HepG2 (cell line): ENCODE measurements around the gene OTOG. TPM values are rescaled to one million over a fixed set of nuclear protein-coding genes. Genes with fewer than 3 reads are reported as not detected.

Experiments used
- ATAC-seq: fragments of 200-7000 bp; cut with Tn5 transposase; 3 replicates; pipeline ENCODE4 v1.9.1; 2020; ENCODE audit warnings: mild to moderate bottlenecking, moderate library complexity
- BruUV-seq: library from RNA; stranded (reverse); fragments of 400-500 nt; replicated peaks from 2 replicates; lab custom pipeline; 2021; lab: Mats Ljungman, UMichigan
- CTCF ChIA-PET: fragments of 300-600 bp; formaldehyde crosslinking; extraction: SDS; loops from one replicate; lab custom pipeline; 2021; ENCODE audit warnings: low total read pairs, inconsistent platforms, low intra/inter-chr PET ratio; lab: Yijun Ruan, JAX
- POLR2A ChIA-PET: fragments of 350-600 bp; sonication (Branson Sonifier 250); formaldehyde crosslinking; loops from one replicate; lab custom pipeline; 2020; ENCODE audit warnings: antibody characterized with exemption, inconsistent platforms; lab: Yijun Ruan, JAX
- DNase-seq: peaks from one replicate; pipeline ENCODE4 v3.0.0-alpha.2; 2015; ENCODE audit warnings: low spot score
- FAIRE-seq: peaks from 3 replicates; lab custom pipeline; 2011; peaks lifted over from hg19 to GRCh38; lab: Jason Lieb, UNC
- H2AFZ ChIP-seq: one replicate; pipeline ENCODE4 v1.6.1; 2011; ENCODE audit warnings: low read length, inconsistent platforms
- H3K27ac ChIP-seq: fragments of 300-600 bp; 3 replicates; pipeline ENCODE4 v1.8.0; 2011; ENCODE audit warnings: mixed run types, mild to moderate bottlenecking, mixed read lengths, low read length, inconsistent platforms; ENCODE audit not compliant: insufficient read depth; ENCODE audit errors: extremely low read length
- H3K27me3 ChIP-seq, 2 experiments: fragments of 200-600 bp in 1 of 2; 2 replicates in 1 of 2; 3 replicates in 1 of 2; pipeline versions ENCODE4 v1.6.0 to v1.8.0; 2011; ENCODE audit warnings: low read length in 2 of 2, mild to moderate bottlenecking in 2 of 2, moderate library complexity in 2 of 2, inconsistent platforms in 1 of 2; ENCODE audit not compliant: insufficient read depth in 2 of 2, control insufficient read depth in 1 of 2
- H3K36me3 ChIP-seq, 2 experiments: fragments of 200-600 bp in 1 of 2; replicated peaks in 1 of 2; 2 replicates in 1 of 2; 3 replicates in 1 of 2; pipeline versions ENCODE4 v1.5.1 to v1.8.0; 2011; ENCODE audit warnings: low read length in 2 of 2, inconsistent platforms in 1 of 2; ENCODE audit not compliant: insufficient read depth in 2 of 2, control insufficient read depth in 1 of 2
- H3K4me1 ChIP-seq: 2 replicates; pipeline ENCODE4 v1.5.1; 2012; ENCODE audit warnings: low read length, inconsistent platforms; ENCODE audit not compliant: insufficient read depth
- H3K4me2 ChIP-seq: 2 replicates; pipeline ENCODE4 v1.6.0; 2011; ENCODE audit warnings: low read depth, low read length, inconsistent platforms
- H3K4me3 ChIP-seq, 3 experiments: fragments of 200-600 bp in 1 of 3; sonication (generic), shearing (Covaris generic) in 1 of 3; replicated peaks in 1 of 3; 2 replicates each; pipeline ENCODE4 v1.5.1; 2011 to 2016; ENCODE audit warnings: low read length in 3 of 3, inconsistent platforms in 2 of 3, low read depth in 2 of 3, mild to moderate bottlenecking in 2 of 3, control low read depth in 1 of 3, mixed read lengths in 1 of 3; ENCODE audit not compliant: insufficient read depth in 1 of 3
- H3K79me2 ChIP-seq: one replicate; pipeline ENCODE4 v1.6.1; 2011; ENCODE audit warnings: low read length, inconsistent platforms; ENCODE audit not compliant: insufficient read depth
- H3K9ac ChIP-seq: 2 replicates; pipeline ENCODE4 v1.6.0; 2011; ENCODE audit warnings: mild to moderate bottlenecking, low read depth, low read length, inconsistent platforms; ENCODE audit not compliant: insufficient read depth
- H3K9me3 ChIP-seq: 2 replicates; pipeline ENCODE4 v1.5.1; 2012; ENCODE audit warnings: mild to moderate bottlenecking, low read length
- H4K20me1 ChIP-seq: 2 replicates; pipeline ENCODE4 v1.6.0; 2011; ENCODE audit warnings: inconsistent platforms, mild to moderate bottlenecking, low read length, moderate library complexity; ENCODE audit not compliant: insufficient read depth
- MEIS1 ChIP-seq: sonication (generic); formaldehyde crosslinking; IDR thresholded peaks from 2 replicates; pipeline ENCODE4 v1.9.0; 2021; ENCODE audit warnings: mild to moderate bottlenecking, missing genetic modification reagents, moderate library complexity, borderline replicate concordance
- RARA ChIP-seq: IDR thresholded peaks from 2 replicates; pipeline ENCODE4 v1.6.1; 2016; ENCODE audit warnings: missing genetic modification reagents, missing compliant biosample characterization
- RBM22 ChIP-seq: fragments of 200-400 bp; formaldehyde crosslinking; optimal IDR thresholded peaks from 2 replicates; pipeline ENCODE3; 2017; ENCODE audit warnings: mild to moderate bottlenecking, low read length, moderate library complexity
- SIN3A ChIP-seq: IDR thresholded peaks from 2 replicates; pipeline ENCODE4 v1.6.1; 2011; ENCODE audit warnings: low read depth, mild to moderate bottlenecking, control low read depth, low read length, borderline replicate concordance
- SP5 ChIP-seq: IDR thresholded peaks from 2 replicates; pipeline ENCODE4 v1.6.1; 2016; ENCODE audit warnings: low read depth, borderline replicate concordance
- ZBTB3 ChIP-seq: sonication (generic); formaldehyde crosslinking; IDR thresholded peaks from 2 replicates; pipeline ENCODE4 v1.4.0; 2020; ENCODE audit warnings: low read depth, mild to moderate bottlenecking, moderate library complexity, missing genetic modification reagents, borderline replicate concordance
- ZMAT3 ChIP-seq: sonication (generic); formaldehyde crosslinking; conservative IDR thresholded peaks from 2 replicates; pipeline ENCODE4 v1.7.0; 2021; ENCODE audit warnings: missing genetic modification reagents
- ZNF143 ChIP-seq: sonication (generic); formaldehyde crosslinking; IDR thresholded peaks from 2 replicates; pipeline ENCODE4 v1.4.0; 2020; ENCODE audit warnings: missing genetic modification reagents
- ZNF543 ChIP-seq: sonication (generic); formaldehyde crosslinking; IDR thresholded peaks from 2 replicates; pipeline ENCODE4 v1.4.0; 2020; ENCODE audit warnings: mild to moderate bottlenecking, missing genetic modification reagents
- ZNF615 ChIP-seq: sonication (generic); formaldehyde crosslinking; IDR thresholded peaks from 2 replicates; pipeline ENCODE4 v1.5.0; 2020; ENCODE audit warnings: mild to moderate bottlenecking, missing genetic modification reagents, borderline replicate concordance
- WGBS: methylation state at CpG from one replicate; pipeline ENCODE4 v1.1.6; 2017; ENCODE audit warnings: low lambda C conversion rate; 5-methylcytosine and 5-hydroxymethylcytosine counted together
- in situ Hi-C: cut with HindIII; loops from 2 replicates; pipeline ENCODE4 v1.10.0; 2017; ENCODE audit warnings: low pct_unique_long_range_greater_than_20kb; ENCODE audit not compliant: extremely low pct_ligation_motif_present
- intact Hi-C: fragments of 100-400 bp; cut with micrococcal nuclease; formaldehyde crosslinking; loops from one replicate; pipeline ENCODE4 v1.10.0; 2022; ENCODE audit not compliant: unreplicated experiment
- polyA plus RNA-seq, 8 experiments: library from polyadenylated mRNA; depleted of rRNA in 3 of 8; stranded (reverse) in 7 of 8; unstranded in 1 of 8; fragments of >200 nt; fragmentation: Illumina TruSeq in 4 of 8; extraction: Trizol in 4 of 8; gene quantifications; 2 replicates each; pipeline versions ENCODE4 v1.2.1 to v1.2.3, GENCODE V29; 2011 to 2016; ENCODE audit warnings: low read depth in 4 of 8, missing spikeins in 1 of 8, mixed read lengths in 1 of 8; ENCODE audit not compliant: insufficient read depth in 1 of 8
- total RNA-seq, 5 experiments: library from RNA; depleted of rRNA; stranded (reverse); fragments of >200 nt; fragmentation: Illumina TruSeq; extraction: Trizol; gene quantifications; 2 replicates each; pipeline ENCODE4 v1.2.3, GENCODE V29; 2016; ENCODE audit warnings: low read depth in 1 of 5
- TF ChIP-seq, protein P1 (sequence below): sonication (generic); formaldehyde crosslinking; IDR thresholded peaks from 2 replicates; pipeline ENCODE4 v1.4.0; 2020; ENCODE audit warnings: missing genetic modification reagents, borderline replicate concordance
- TF ChIP-seq, protein P2 (sequence below): sonication (generic); formaldehyde crosslinking; conservative IDR thresholded peaks from 2 replicates; pipeline ENCODE4 v1.4.0; 2020; ENCODE audit warnings: missing genetic modification reagents
- TF ChIP-seq, protein P3 (sequence below): IDR thresholded peaks from 2 replicates; pipeline ENCODE4 v1.6.1; 2016; ENCODE audit warnings: low read depth, missing genetic modification reagents, missing compliant biosample characterization

Gene OTOG
- total and polyA plus RNA-seq, 2 of the 13 experiments (the other 11 are each of a cell fraction or from before 2014, with no cell fraction given), result not detected

DNA sequence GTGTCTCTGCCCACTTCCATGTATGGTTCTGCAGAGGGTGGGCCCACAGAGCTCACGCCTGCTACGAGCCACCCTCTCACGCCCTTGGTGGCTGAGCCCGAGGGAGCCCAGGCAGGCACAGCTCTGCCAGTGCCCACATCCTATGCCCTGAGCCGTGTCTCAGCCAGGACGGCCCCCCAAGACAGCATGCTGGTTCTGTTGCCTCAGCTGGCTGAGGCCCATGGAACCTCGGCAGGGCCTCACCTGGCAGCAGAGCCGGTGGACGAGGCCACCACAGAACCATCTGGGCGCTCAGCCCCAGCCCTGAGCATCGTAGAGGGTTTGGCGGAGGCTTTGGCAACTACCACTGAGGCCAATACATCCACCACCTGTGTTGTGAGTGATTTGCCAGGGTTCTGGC lies 64.0 kb downstream of the OTOG start:
- H4K20me1 ChIP-seq, result no peaks in the 10 kb centered on the region
- no peak overlapping the region for H3K4me3 ChIP-seq
- FAIRE-seq (no peak), ATAC-seq (no peak; the same call in 2 of the 3 replicates), DNase-seq (no peak)
- intact Hi-C loops, result no loop called here
- no peaks in the 10 kb centered on the region for H3K4me1 ChIP-seq
- H3K9me3 ChIP-seq, result no peaks in the 10 kb centered on the region
- ChIA-PET CTCF (no interaction called here), POLR2A (no interaction called here)
- no peak overlapping the region for H2AFZ ChIP-seq
- no peak for TF ChIP-seq ZNF143
- no peak for TF ChIP-seq SP5 (CRISPR knock-in tag)
- no peak for TF ChIP-seq MEIS1
- no peak for TF ChIP-seq ZNF615 (CRISPR knock-in tag)
- TF ChIP-seq ZBTB3 (CRISPR knock-in tag), result no peak
- no peak for TF ChIP-seq ZMAT3 (CRISPR knock-in tag)
- no peak for TF ChIP-seq RARA (CRISPR knock-in tag)
- TF ChIP-seq, protein P1, sequence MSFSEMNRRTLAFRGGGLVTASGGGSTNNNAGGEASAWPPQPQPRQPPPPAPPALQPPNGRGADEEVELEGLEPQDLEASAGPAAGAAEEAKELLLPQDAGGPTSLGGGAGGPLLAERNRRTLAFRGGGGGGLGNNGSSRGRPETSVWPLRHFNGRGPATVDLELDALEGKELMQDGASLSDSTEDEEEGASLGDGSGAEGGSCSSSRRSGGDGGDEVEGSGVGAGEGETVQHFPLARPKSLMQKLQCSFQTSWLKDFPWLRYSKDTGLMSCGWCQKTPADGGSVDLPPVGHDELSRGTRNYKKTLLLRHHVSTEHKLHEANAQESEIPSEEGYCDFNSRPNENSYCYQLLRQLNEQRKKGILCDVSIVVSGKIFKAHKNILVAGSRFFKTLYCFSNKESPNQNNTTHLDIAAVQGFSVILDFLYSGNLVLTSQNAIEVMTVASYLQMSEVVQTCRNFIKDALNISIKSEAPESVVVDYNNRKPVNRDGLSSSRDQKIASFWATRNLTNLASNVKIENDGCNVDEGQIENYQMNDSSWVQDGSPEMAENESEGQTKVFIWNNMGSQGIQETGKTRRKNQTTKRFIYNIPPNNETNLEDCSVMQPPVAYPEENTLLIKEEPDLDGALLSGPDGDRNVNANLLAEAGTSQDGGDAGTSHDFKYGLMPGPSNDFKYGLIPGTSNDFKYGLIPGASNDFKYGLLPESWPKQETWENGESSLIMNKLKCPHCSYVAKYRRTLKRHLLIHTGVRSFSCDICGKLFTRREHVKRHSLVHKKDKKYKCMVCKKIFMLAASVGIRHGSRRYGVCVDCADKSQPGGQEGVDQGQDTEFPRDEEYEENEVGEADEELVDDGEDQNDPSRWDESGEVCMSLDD (CRISPR knock-in tag), result no peak
- no peak for TF ChIP-seq RBM22
- TF ChIP-seq, protein P2, sequence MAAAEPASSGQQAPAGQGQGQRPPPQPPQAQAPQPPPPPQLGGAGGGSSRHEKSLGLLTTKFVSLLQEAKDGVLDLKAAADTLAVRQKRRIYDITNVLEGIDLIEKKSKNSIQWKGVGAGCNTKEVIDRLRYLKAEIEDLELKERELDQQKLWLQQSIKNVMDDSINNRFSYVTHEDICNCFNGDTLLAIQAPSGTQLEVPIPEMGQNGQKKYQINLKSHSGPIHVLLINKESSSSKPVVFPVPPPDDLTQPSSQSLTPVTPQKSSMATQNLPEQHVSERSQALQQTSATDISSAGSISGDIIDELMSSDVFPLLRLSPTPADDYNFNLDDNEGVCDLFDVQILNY, result no peak
- no peak for TF ChIP-seq ZNF543 (CRISPR knock-in tag)
- no peak for TF ChIP-seq SIN3A
- TF ChIP-seq, protein P3, sequence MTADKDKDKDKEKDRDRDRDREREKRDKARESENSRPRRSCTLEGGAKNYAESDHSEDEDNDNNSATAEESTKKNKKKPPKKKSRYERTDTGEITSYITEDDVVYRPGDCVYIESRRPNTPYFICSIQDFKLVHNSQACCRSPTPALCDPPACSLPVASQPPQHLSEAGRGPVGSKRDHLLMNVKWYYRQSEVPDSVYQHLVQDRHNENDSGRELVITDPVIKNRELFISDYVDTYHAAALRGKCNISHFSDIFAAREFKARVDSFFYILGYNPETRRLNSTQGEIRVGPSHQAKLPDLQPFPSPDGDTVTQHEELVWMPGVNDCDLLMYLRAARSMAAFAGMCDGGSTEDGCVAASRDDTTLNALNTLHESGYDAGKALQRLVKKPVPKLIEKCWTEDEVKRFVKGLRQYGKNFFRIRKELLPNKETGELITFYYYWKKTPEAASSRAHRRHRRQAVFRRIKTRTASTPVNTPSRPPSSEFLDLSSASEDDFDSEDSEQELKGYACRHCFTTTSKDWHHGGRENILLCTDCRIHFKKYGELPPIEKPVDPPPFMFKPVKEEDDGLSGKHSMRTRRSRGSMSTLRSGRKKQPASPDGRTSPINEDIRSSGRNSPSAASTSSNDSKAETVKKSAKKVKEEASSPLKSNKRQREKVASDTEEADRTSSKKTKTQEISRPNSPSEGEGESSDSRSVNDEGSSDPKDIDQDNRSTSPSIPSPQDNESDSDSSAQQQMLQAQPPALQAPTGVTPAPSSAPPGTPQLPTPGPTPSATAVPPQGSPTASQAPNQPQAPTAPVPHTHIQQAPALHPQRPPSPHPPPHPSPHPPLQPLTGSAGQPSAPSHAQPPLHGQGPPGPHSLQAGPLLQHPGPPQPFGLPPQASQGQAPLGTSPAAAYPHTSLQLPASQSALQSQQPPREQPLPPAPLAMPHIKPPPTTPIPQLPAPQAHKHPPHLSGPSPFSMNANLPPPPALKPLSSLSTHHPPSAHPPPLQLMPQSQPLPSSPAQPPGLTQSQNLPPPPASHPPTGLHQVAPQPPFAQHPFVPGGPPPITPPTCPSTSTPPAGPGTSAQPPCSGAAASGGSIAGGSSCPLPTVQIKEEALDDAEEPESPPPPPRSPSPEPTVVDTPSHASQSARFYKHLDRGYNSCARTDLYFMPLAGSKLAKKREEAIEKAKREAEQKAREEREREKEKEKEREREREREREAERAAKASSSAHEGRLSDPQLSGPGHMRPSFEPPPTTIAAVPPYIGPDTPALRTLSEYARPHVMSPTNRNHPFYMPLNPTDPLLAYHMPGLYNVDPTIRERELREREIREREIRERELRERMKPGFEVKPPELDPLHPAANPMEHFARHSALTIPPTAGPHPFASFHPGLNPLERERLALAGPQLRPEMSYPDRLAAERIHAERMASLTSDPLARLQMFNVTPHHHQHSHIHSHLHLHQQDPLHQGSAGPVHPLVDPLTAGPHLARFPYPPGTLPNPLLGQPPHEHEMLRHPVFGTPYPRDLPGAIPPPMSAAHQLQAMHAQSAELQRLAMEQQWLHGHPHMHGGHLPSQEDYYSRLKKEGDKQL, result no peak
- BruUV-seq, result no TSS peak
- H3K9ac ChIP-seq, result no peak overlapping the region
- no peaks in the 10 kb centered on the region for H3K36me3 ChIP-seq
- peaks cover 6 to 44% of the 10 kb centered on the region in 2 experiments; a peak in 4 of 5 replicates for H3K27me3 ChIP-seq
- in situ Hi-C loops, result no loop called here
- no peaks in the 10 kb centered on the region for H3K79me2 ChIP-seq
- 8% methylated on average over 2 of the region's 12 CpGs for WGBS
- H3K4me2 ChIP-seq, result no peak overlapping the region
- H3K27ac ChIP-seq, result no peak overlapping the region
